CD4-positive, alpha-beta T cell (primary cell): ENCODE results near the gene XK. TPM values are rescaled to one million over a fixed set of nuclear protein-coding genes. Genes with fewer than 3 reads are reported as not detected.

Experiments used
- ATAC-seq: fragments of 200-7000 bp; cut with Tn5 transposase; one replicate; pipeline ENCODE4 v1.10.0; 2022; ENCODE audit warnings: mild to moderate bottlenecking; ENCODE audit not compliant: poor library complexity
- CTCF ChIA-PET: fragments of 350-600 bp; sonication (Branson Sonifier 250); formaldehyde crosslinking; loops from one replicate; lab custom pipeline; 2021; ENCODE audit warnings: antibody characterized with exemption, inconsistent platforms; lab: Charles Lee
- POLR2A ChIA-PET: fragments of 350-600 bp; sonication (Branson Sonifier 250); formaldehyde crosslinking; loops from one replicate; lab custom pipeline; 2021; ENCODE audit warnings: antibody characterized with exemption, inconsistent platforms; lab: Charles Lee
- DNase-seq, 14 experiments: peaks; one replicate each; pipeline ENCODE4 v3.0.0-alpha.2; 2013 to 2020; ENCODE audit warnings: mixed read lengths in 2 of 14
- H3K27ac ChIP-seq, 2 donors: one replicate each; pipeline versions ENCODE4 v1.5.1 to v1.7.0; 2013; ENCODE audit warnings: low read length in 2 of 2, low read depth in 1 of 2, mild to moderate bottlenecking in 1 of 2
- H3K27me3 ChIP-seq, 2 experiments: 1 replicate in 1 of 2; 2 replicates in 1 of 2; pipeline versions ENCODE4 v1.6.1 to v1.7.0; 2013; ENCODE audit warnings: low read length in 2 of 2, control low read depth in 1 of 2, mild to moderate bottlenecking in 1 of 2, moderate library complexity in 1 of 2; ENCODE audit not compliant: insufficient read depth in 2 of 2, control insufficient read depth in 1 of 2
- H3K36me3 ChIP-seq: one replicate; pipeline ENCODE4 v1.6.1; 2013; ENCODE audit warnings: low read length, control low read depth; ENCODE audit not compliant: insufficient read depth
- H3K4me1 ChIP-seq: one replicate; pipeline ENCODE4 v1.6.1; 2013; ENCODE audit warnings: low read length, control low read depth; ENCODE audit not compliant: insufficient read depth
- H3K4me3 ChIP-seq: one replicate; pipeline ENCODE4 v1.5.1; 2013; ENCODE audit warnings: mild to moderate bottlenecking, low read length, moderate library complexity
- H3K9me3 ChIP-seq, 2 experiments: 1 replicate in 1 of 2; 2 replicates in 1 of 2; pipeline versions ENCODE4 v1.6.1 to v1.7.0; 2013; ENCODE audit warnings: low read length in 2 of 2, mild to moderate bottlenecking in 2 of 2, control low read depth in 1 of 2, moderate library complexity in 1 of 2; ENCODE audit not compliant: control insufficient read depth in 1 of 2, insufficient read depth in 1 of 2
- H3K27ac Mint-ChIP-seq: one replicate; pipeline ENCODE4 v1.8.0; 2020; ENCODE audit warnings: mixed read lengths
- H3K27me3 Mint-ChIP-seq: one replicate; pipeline ENCODE4 v1.8.0; 2021; ENCODE audit warnings: mixed read lengths
- H3K36me3 Mint-ChIP-seq: one replicate; pipeline ENCODE4 v1.8.0; 2021; ENCODE audit warnings: low read depth, mixed read lengths
- H3K4me1 Mint-ChIP-seq: one replicate; pipeline ENCODE4 v1.8.0; 2021; ENCODE audit warnings: low read depth, mixed read lengths
- H3K4me3 Mint-ChIP-seq: one replicate; pipeline ENCODE4 v1.8.0; 2020; ENCODE audit warnings: mild to moderate bottlenecking, mixed read lengths
- H3K9me3 Mint-ChIP-seq: one replicate; pipeline ENCODE4 v1.8.0; 2020; ENCODE audit warnings: mixed read lengths
- intact Hi-C, 2 experiments: fragments of 100-400 bp; cut with DNase I in 1 of 2; cut with micrococcal nuclease in 1 of 2; formaldehyde crosslinking; loops; one replicate each; pipeline versions ENCODE4 v1.15.1 to v1.9.0; 2023 to 2025; cut with DNase I, micrococcal nuclease
- total RNA-seq, 174 experiments: library from RNA in 2 of 174; stranded (reverse) in 2 of 174; gene quantifications; one replicate each; pipeline ENCODE4 v1.2.3 and lab custom pipeline; 2021 to 2026
- TF ChIP-seq, protein P1 (sequence below): fragments of 200-600 bp; IDR thresholded peaks from one replicate; pipeline ENCODE4 v1.8.0; 2022; ENCODE audit warnings: antibody characterized with exemption, mild to moderate bottlenecking

Gene XK
- total RNA-seq, 2 experiments from 2014 or later, result 0.05 TPM; not detected in 1

DNA sequence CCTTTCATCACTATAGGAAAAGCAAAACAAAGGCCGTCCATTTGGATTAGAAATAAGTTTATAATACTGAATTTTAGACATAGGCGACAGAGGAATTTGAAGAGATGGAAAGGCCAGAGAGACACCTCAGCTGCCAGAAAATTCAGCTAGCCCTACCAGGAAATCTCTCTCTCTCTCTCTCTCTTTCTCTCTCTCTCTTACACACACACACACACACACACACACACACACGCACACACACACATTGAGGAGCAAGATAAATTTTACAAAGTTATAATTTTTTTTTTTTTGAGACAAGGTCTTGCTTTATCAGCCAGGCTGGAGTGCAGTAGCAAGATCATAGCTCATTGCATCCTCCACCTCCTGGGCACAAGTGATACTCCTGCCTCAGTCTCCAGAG is 1.4 kb downstream of the XK start:
- ChIA-PET CTCF (interaction anchor here (0.7 kb wide), 1 partner anchor 27 kb away, joined by 4 read pairs; no protein-coding TSS in a partner anchor), POLR2A (no interaction called here)
- ATAC-seq, result no peak
- Mint-ChIP-seq H3K27me3 (no peaks in the 10 kb centered on the region), H3K36me3 (no peaks in the 10 kb centered on the region), H3K4me3 (no peak overlapping the region), H3K9me3 (no peaks in the 10 kb centered on the region), H3K4me1 (no peaks in the 10 kb centered on the region), H3K27ac (no peak overlapping the region)
- DNase-seq, result no peak
- TF ChIP-seq, protein P1, sequence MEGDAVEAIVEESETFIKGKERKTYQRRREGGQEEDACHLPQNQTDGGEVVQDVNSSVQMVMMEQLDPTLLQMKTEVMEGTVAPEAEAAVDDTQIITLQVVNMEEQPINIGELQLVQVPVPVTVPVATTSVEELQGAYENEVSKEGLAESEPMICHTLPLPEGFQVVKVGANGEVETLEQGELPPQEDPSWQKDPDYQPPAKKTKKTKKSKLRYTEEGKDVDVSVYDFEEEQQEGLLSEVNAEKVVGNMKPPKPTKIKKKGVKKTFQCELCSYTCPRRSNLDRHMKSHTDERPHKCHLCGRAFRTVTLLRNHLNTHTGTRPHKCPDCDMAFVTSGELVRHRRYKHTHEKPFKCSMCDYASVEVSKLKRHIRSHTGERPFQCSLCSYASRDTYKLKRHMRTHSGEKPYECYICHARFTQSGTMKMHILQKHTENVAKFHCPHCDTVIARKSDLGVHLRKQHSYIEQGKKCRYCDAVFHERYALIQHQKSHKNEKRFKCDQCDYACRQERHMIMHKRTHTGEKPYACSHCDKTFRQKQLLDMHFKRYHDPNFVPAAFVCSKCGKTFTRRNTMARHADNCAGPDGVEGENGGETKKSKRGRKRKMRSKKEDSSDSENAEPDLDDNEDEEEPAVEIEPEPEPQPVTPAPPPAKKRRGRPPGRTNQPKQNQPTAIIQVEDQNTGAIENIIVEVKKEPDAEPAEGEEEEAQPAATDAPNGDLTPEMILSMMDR, result no peak
- Histone ChIP-seq H3K4me1 (peaks cover 4% of the 10 kb centered on the region), H3K9me3 (no peaks in the 10 kb centered on the region), H3K27me3 (peaks cover 0 to 4% of the 10 kb centered on the region in 2 experiments), H3K4me3 (no peak overlapping the region), H3K36me3 (no peaks in the 10 kb centered on the region), H3K27ac (no peak overlapping the region)
- intact Hi-C loops, result no loop called here

DNA sequence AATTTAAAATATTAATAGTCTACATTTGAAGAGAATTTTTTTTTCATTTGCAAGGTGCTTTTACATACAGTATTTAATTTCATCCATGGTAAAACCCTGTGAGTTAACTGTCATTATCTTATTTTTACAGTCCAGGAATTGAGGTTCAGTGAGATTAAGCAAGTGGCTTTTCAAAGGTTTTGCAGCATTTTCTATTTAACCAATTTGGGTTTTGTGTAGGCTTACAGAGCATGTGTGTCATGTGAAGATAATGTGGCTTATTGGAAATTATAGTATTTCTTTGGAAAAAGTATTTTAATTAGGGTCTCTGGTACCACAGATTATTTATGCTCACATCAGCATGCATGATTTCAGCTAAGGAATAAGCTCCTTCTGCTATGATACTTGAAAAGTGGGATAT is 4.5 kb downstream of the XK start:
- intact Hi-C loops, result no loop called here
- Histone ChIP-seq H3K4me3 (no peak overlapping the region), H3K27me3 (peaks cover 0 to 3% of the 10 kb centered on the region in 2 experiments), H3K36me3 (no peaks in the 10 kb centered on the region), H3K4me1 (peaks cover 4% of the 10 kb centered on the region), H3K9me3 (no peaks in the 10 kb centered on the region), H3K27ac (no peak overlapping the region)
- Mint-ChIP-seq H3K27me3 (no peaks in the 10 kb centered on the region), H3K9me3 (no peaks in the 10 kb centered on the region), H3K4me3 (no peak overlapping the region), H3K4me1 (no peaks in the 10 kb centered on the region), H3K36me3 (no peaks in the 10 kb centered on the region), H3K27ac (no peak overlapping the region)
- no peak for ATAC-seq
- ChIA-PET POLR2A (no interaction called here), CTCF (no interaction called here)
- DNase-seq, result no peak
- TF ChIP-seq, protein P1, result no peak

DNA sequence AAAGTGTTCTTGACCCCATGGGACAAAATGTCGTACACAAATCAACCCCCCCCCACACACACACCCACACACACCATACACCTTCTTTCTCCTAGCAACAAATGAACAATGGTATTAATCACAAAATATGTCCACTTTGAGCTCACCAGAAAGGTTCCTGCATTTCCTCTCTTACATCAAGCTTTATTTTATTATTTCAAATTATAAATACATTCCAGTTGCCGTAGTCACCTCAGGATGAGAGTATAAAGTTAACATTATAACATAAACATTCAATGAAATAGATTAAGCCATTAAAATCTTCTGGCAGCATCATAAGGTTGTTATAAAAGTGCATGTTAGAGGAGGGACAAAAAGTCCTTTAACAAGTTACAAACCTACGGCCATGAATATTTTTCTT is 7.3 kb downstream of the XK start:
- Histone ChIP-seq H3K27ac (no peak overlapping the region), H3K9me3 (no peaks in the 10 kb centered on the region), H3K4me3 (no peak overlapping the region), H3K27me3 (no peaks in the 10 kb centered on the region), H3K36me3 (no peaks in the 10 kb centered on the region), H3K4me1 (no peaks in the 10 kb centered on the region)
- TF ChIP-seq, protein P1, result no peak
- Mint-ChIP-seq H3K4me1 (no peaks in the 10 kb centered on the region), H3K27me3 (no peaks in the 10 kb centered on the region), H3K4me3 (no peak overlapping the region), H3K9me3 (no peaks in the 10 kb centered on the region), H3K36me3 (no peaks in the 10 kb centered on the region), H3K27ac (no peak overlapping the region)
- DNase-seq (no peak), ATAC-seq (no peak)
- intact Hi-C loops, result no loop called here
- POLR2A ChIA-PET, result no interaction called here
- CTCF ChIA-PET, result no interaction called here
